ENCODE data around the gene LNX1.
A peak's percentile ranks its signal among the peaks of the same experiment; 100 is the strongest.

The LNX1 gene

GRCh38 chr4:53591372-53591892, at the start of gene LNX1:
Gene LNX1, minus strand, starts transcription at chr4:53591486. Its CDS starts 17,484 bp downstream, at chr4:53574002.
- no peak for DNase-seq

GRCh38 chr4:53640576-53641453, 49.5 kb upstream of the LNX1 start:
- DNase-seq: peak; percentile 47

- no peak for DNase-seq
Observed at GRCh38 chr4:53638919-53639318, 47.6 kb upstream of the LNX1 start.

- no peak for DNase-seq
Observed at GRCh38 chr4:53637348-53637747, 46.1 kb upstream of the LNX1 start.

GRCh38 chr4:53635697-53636483, 44.6 kb upstream of the LNX1 start:
- no peak for DNase-seq

GRCh38 chr4:53633608-53634007, 42.3 kb upstream of the LNX1 start:
- DNase-seq: peak; percentile 52

- DNase-seq: no peak
Observed at GRCh38 chr4:53629296-53629695, 38.0 kb upstream of the LNX1 start.

GRCh38 chr4:53626491-53626890, 35.2 kb upstream of the LNX1 start:
- DNase-seq: no peak

- DNase-seq: no peak
Observed at GRCh38 chr4:53625888-53626287, 34.6 kb upstream of the LNX1 start.

GRCh38 chr4:53622739-53623151, 31.5 kb upstream of the LNX1 start:
- no peak for DNase-seq

GRCh38 chr4:53620956-53621355, 29.7 kb upstream of the LNX1 start:
- DNase-seq: no peak

- no peak for DNase-seq
Observed at GRCh38 chr4:53619431-53619830, 28.1 kb upstream of the LNX1 start.

GRCh38 chr4:53618321-53618720, 27.0 kb upstream of the LNX1 start:
- DNase-seq: peak; percentile 8

- peak; percentile 91 for DNase-seq
Observed at GRCh38 chr4:53617101-53617680, 25.9 kb upstream of the LNX1 start.

GRCh38 chr4:53616219-53616618, 24.9 kb upstream of the LNX1 start:
- no peak for DNase-seq

- DNase-seq: peak; percentile 11
Observed at GRCh38 chr4:53614591-53614990, 23.3 kb upstream of the LNX1 start.

GRCh38 chr4:53613428-53613827, 22.1 kb upstream of the LNX1 start:
- no peak for DNase-seq

GRCh38 chr4:53608649-53609048, 17.4 kb upstream of the LNX1 start:
- no peak for DNase-seq

- DNase-seq: no peak
Observed at GRCh38 chr4:53608242-53608641, 17.0 kb upstream of the LNX1 start.

GRCh38 chr4:53605783-53606182, 14.5 kb upstream of the LNX1 start:
- DNase-seq: no peak

- no peak for DNase-seq
Observed at GRCh38 chr4:53602390-53602789, 11.1 kb upstream of the LNX1 start.

- peak; percentile 99 for DNase-seq
Observed at GRCh38 chr4:53601251-53601764, 10.0 kb upstream of the LNX1 start.

GRCh38 chr4:53599632-53600031, 8.3 kb upstream of the LNX1 start:
- DNase-seq: no peak
